ENCODE results near the gene SYCP2L. TPM values are rescaled to one million over a fixed set of nuclear protein-coding genes. Genes with fewer than 3 reads are reported as not detected.

SYCP2L gene
- total RNA-seq = not detected in 2 replicates

GRCh38 chr6:10886691-10887502, at the start of gene SYCP2L:
Gene SYCP2L, plus strand, starts transcription at chr6:10887052. Its CDS starts 75 bp downstream, at chr6:10887127.

GRCh38 chr6:10837995-10838793, 48.7 kb upstream of the SYCP2L start, which contains the start of gene MAK:
Gene MAK, minus strand, starts transcription at chr6:10838539. Its CDS starts 7,891 bp downstream, at chr6:10830648.

Other genes starting within 250 kb of the SYCP2L start
- gene C6orf52, start 192.4 kb upstream of the SYCP2L start, total RNA-seq = 0.31 and 0.66 TPM in 2 replicates
- gene PAK1IP1, start 192.1 kb upstream of the SYCP2L start, total RNA-seq = 17.0 and 18.6 TPM in 2 replicates
- 91.6 and 99.3 TPM in 2 replicates for gene TMEM14C, start 164.0 kb upstream of the SYCP2L start, total RNA-seq
- 75.6 and 77.7 TPM in 2 replicates for gene TMEM14B, start 139.2 kb upstream of the SYCP2L start, total RNA-seq
- under 0.01 TPM in 1 of 2 replicates, not detected in the other for gene MAK, start 48.5 kb upstream of the SYCP2L start, total RNA-seq
- not detected in 2 replicates for gene GCM2, start 5.0 kb upstream of the SYCP2L start, total RNA-seq
- gene ELOVL2, start 157.3 kb downstream of the SYCP2L start, total RNA-seq = not detected in 2 replicates
- gene SMIM13, start 206.8 kb downstream of the SYCP2L start, total RNA-seq = 4.7 and 5.5 TPM in 2 replicates
- gene ERVFRD-1, start 224.7 kb downstream of the SYCP2L start, total RNA-seq = not detected in 2 replicates

All from aortic smooth muscle cell (primary cell).